Activated CD8-positive, alpha-beta memory T cell treated with anti-CD3 and anti-CD28 coated beads for 36 hours (primary cell): ENCODE data around the gene TMEM132A. TPM values are rescaled to one million over a fixed set of nuclear protein-coding genes. Genes with fewer than 3 reads are reported as not detected.

ENCODE experiments used
- CTCF ChIA-PET: fragments of 350-600 bp; sonication (Branson Sonifier 250); formaldehyde crosslinking; loops from one replicate; lab custom pipeline; 2021; ENCODE audit warnings: antibody characterized with exemption; lab: Charles Lee
- POLR2A ChIA-PET: fragments of 350-600 bp; sonication (Branson Sonifier 250); formaldehyde crosslinking; loops from one replicate; lab custom pipeline; 2021; ENCODE audit warnings: antibody characterized with exemption; lab: Charles Lee
- total RNA-seq, 2 experiments: library from RNA; stranded (reverse); gene quantifications; one replicate each; pipeline ENCODE4 v1.2.3, GENCODE V29; 2021

Gene TMEM132A
- total RNA-seq, 2 experiments from 2014 or later, result 0.99 to 1.1 TPM

DNA sequence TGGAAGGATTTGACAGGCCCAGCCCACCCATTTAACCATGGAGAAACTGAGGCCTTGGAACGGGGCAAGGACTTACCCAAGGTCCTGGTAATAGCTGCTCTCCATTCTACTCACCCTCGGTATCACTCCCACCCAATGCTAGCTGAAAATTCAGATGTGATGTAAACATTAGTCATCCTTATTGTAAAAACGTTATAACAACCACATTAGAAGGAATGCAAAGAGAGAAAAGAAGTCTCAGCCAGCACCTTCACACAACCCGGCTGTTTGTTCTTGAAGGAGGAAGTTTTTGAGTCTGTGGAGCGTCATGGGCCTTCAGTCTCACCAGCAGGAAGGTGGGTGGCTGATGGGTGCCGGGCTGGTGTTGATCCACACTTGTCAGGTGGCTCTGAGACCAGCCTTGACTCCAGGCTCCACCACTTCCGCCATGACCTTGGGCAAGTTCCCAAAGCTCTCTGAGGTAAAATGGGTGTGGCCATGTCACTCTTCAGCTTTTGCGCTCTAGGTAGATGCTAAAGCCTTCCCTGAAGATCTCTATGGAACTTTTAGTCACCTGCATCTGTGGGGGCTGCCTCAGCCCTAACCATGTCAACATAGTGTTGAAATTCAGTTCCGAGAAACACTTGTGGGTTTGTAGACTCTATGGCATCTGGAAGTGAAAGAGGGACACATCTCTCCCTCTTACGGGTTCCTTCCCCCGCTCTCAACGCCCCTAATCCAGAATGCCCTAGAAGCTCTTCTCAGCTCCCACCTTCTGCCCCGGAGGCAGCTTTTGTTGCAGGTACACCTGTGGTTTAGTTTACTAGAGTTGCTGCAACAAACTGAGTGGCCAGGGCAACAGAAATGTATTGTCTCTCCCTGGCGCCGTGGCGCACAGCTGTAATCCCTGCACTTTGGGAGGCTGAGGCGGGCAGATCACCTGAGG lies 62.0 kb downstream of the TMEM132A start:
- POLR2A ChIA-PET, result interaction anchor here (0.6 to 2.9 kb wide), 13 partner anchors 8 to 125 kb away, joined by 3 to 21 read pairs (median 6); no protein-coding TSS in a partner anchor

More for the DNA sequence above, 62.0 kb downstream of the TMEM132A start:
- CTCF ChIA-PET, result interaction anchor here (0.8 to 4.4 kb wide), 8 partner anchors 7 to 143 kb away, joined by 3 to 25 read pairs (median 4); partner anchors contain the start of gene CD6

Other genes with a start within 250 kb of the TMEM132A start
- not detected for gene MS4A8, start 224.8 kb upstream of the TMEM132A start, total RNA-seq
- not detected for gene MS4A18, start 199.7 kb upstream of the TMEM132A start, total RNA-seq
- gene MS4A15, start 167.6 kb upstream of the TMEM132A start, total RNA-seq, result not detected
- not detected for gene MS4A10, start 139.1 kb upstream of the TMEM132A start, total RNA-seq
- 100 to 1,000 TPM; 107 to 110 TPM for gene CCDC86, start 82.3 kb upstream of the TMEM132A start, total RNA-seq
- under 1 TPM; 0.15 to 0.19 TPM for gene PTGDR2, start 68.5 kb upstream of the TMEM132A start, total RNA-seq
- gene ZP1, start 56.9 kb upstream of the TMEM132A start, total RNA-seq, result not detected
- gene PRPF19, start 17.9 kb upstream of the TMEM132A start, total RNA-seq, result 100 to 1,000 TPM; 199 to 204 TPM
- gene TMEM109, start 10.3 kb upstream of the TMEM132A start, total RNA-seq, result 100 to 1,000 TPM; 145 to 154 TPM
- 1 to 10 TPM in 1 of 2 experiments, under 1 TPM in 1; 0.95 to 2.3 TPM for gene SLC15A3, start 27.7 kb downstream of the TMEM132A start, total RNA-seq
- gene CD6, start 47.2 kb downstream of the TMEM132A start, total RNA-seq, result 100 to 1,000 TPM; 209 to 212 TPM
- gene CD5, start 178.0 kb downstream of the TMEM132A start, total RNA-seq, result 100 to 1,000 TPM; 136 to 150 TPM
- 1 to 10 TPM; 8.9 to 9.7 TPM for gene VPS37C, start 237.0 kb downstream of the TMEM132A start, total RNA-seq